ENCODE measurements around the gene EIF4E1B.

DNA sequence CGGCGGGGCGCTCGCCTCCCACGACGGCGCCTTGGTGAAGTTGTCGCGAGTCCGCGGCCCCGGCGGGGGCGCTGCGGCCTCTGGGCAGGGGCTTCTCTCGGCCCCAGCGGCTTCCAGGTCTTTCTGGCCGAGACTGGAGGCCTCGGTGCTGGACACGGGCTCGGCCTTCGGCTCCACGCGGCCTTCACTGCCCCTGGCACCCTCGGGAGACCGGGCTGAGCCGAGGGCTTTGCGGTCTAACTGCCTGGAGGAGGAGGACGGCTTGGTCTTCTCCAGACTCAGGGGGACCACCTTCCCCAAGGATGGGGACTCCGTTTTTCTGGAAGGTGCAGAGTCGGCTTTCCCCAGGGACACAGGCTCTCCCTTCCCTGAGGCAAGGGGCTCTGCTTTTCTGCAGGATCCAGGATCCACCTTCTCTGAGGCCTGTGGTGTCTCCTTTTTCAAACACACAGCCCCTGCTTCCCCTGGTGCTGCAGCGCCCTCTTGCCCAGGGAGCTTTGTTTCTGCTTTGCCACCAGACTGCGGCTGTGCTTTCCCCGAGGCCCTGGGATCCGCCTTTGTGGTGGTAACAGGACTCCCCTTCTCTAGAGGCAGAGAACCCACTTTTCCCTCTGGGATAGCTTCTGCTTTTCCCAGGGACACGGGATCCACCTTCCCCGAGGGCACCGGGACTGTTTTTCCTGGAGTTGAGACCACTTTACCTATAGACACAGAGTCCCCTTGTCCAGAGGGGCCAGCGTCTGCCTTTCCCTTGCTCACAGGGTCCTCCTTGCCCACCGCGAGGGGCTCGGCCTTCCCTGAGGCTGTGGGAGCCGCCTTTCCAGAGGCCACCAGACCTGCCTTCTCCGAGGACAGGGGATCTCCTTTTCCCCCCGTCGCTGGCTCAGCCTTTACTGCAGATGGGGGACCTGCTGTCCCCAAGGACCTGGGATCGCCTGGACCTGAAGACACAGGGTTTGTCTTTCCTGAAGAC is 32.8 kb upstream of the EIF4E1B start:
- TF ChIP-seq POLR2A (IDR thresholded peaks at IDR 0.05; ENCODE audit: low read depth, low read length) = no peak
- no peak for TF ChIP-seq POLR2AphosphoS5 (IDR thresholded peaks at IDR 0.05; ENCODE audit: low read depth, low read length)
- TF ChIP-seq TAF1 (IDR thresholded peaks at IDR 0.05; ENCODE audit: borderline replicate concordance, low read depth, low read length) = no peak

Data from GM12892 (cell line).